IMR-90 (cell line): ENCODE results near the gene DPCD. TPM values are rescaled to one million over a fixed set of nuclear protein-coding genes. Genes with fewer than 3 reads are reported as not detected.

Source experiments
- ATAC-seq: fragments of 200-7000 bp; cut with Tn5 transposase; 2 replicates; pipeline ENCODE4 v1.9.1; 2020; ENCODE audit warnings: low read depth, mild to moderate bottlenecking, moderate library complexity
- BruUV-seq: library from RNA; stranded (reverse); fragments of 400-500 nt; replicated peaks from 2 replicates; lab custom pipeline; 2021; lab: Mats Ljungman, UMichigan
- CTCF ChIA-PET: fragments of 300-600 bp; formaldehyde crosslinking; extraction: SDS; loops from one replicate; lab custom pipeline; 2021; ENCODE audit warnings: antibody characterized with exemption; lab: Yijun Ruan, JAX
- POLR2A ChIA-PET: fragments of 300-600 bp; sonication (Branson Sonifier 250); formaldehyde crosslinking; loops from one replicate; lab custom pipeline; 2022; ENCODE audit warnings: antibody characterized with exemption; ENCODE audit not compliant: unreplicated experiment; lab: Charles Lee
- DNase-seq: peaks from one replicate; pipeline ENCODE4 v3.0.0; 2013
- H2AFZ ChIP-seq: replicated peaks from 2 replicates; pipeline ENCODE3; 2013; ENCODE audit warnings: low read length, mild to moderate bottlenecking; ENCODE audit not compliant: poor library complexity
- H2AK5ac ChIP-seq: 2 replicates; pipeline ENCODE4 v1.6.1; 2013; ENCODE audit warnings: low read depth, low read length, inconsistent platforms
- H2AK9ac ChIP-seq: replicated peaks from 2 replicates; pipeline ENCODE3; 2013; ENCODE audit warnings: mild to moderate bottlenecking, low read depth, low read length, moderate library complexity; ENCODE audit not compliant: poor library complexity
- H2BK120ac ChIP-seq: 2 replicates; pipeline ENCODE4 v1.6.1; 2013; ENCODE audit warnings: low read depth, low read length, inconsistent platforms
- H2BK15ac ChIP-seq: 3 replicates; pipeline ENCODE4 v1.6.1; 2013; ENCODE audit warnings: low read depth, low read length, inconsistent platforms
- H2BK20ac ChIP-seq: 2 replicates; pipeline ENCODE4 v1.6.1; 2013; ENCODE audit warnings: low read depth, mild to moderate bottlenecking, inconsistent platforms, low read length, moderate library complexity
- H2BK5ac ChIP-seq: 2 replicates; pipeline ENCODE4 v1.6.1; 2013; ENCODE audit warnings: mild to moderate bottlenecking, low read depth, low read length, inconsistent platforms; ENCODE audit not compliant: poor library complexity, severe bottlenecking
- H3K14ac ChIP-seq: replicated peaks from 2 replicates; pipeline ENCODE4 v1.6.1; 2013; ENCODE audit warnings: low read depth, low read length, inconsistent platforms
- H3K18ac ChIP-seq: 2 replicates; pipeline ENCODE4 v1.6.1; 2013; ENCODE audit warnings: low read depth, low read length, control low read depth
- H3K23ac ChIP-seq: 2 replicates; pipeline ENCODE4 v1.6.1; 2013; ENCODE audit warnings: low read depth, low read length, inconsistent platforms
- H3K27ac ChIP-seq: 2 replicates; pipeline ENCODE4 v1.5.1; 2013; ENCODE audit warnings: mild to moderate bottlenecking, control low read depth, low read length; ENCODE audit not compliant: insufficient read depth
- H3K27me3 ChIP-seq: 2 replicates; pipeline ENCODE4 v1.6.1; 2013; ENCODE audit warnings: low read length; ENCODE audit not compliant: control insufficient read depth, insufficient read depth
- H3K36me3 ChIP-seq: 2 replicates; pipeline ENCODE4 v1.6.1; 2013; ENCODE audit warnings: low read length, mixed read lengths; ENCODE audit not compliant: control insufficient read depth, insufficient read depth
- H3K4ac ChIP-seq: 2 replicates; pipeline ENCODE4 v1.6.1; 2013; ENCODE audit warnings: low read depth, low read length, inconsistent platforms
- H3K4me1 ChIP-seq: 2 replicates; pipeline ENCODE4 v1.6.1; 2013; ENCODE audit warnings: low read length, mixed read lengths; ENCODE audit not compliant: control insufficient read depth, insufficient read depth
- H3K4me2 ChIP-seq: 2 replicates; pipeline ENCODE4 v1.6.1; 2013; ENCODE audit warnings: low read depth, mild to moderate bottlenecking, control low read depth, low read length, moderate library complexity
- H3K4me3 ChIP-seq: 2 replicates; pipeline ENCODE4 v1.5.1; 2013; ENCODE audit warnings: low read depth, mild to moderate bottlenecking, control low read depth, low read length, moderate library complexity; ENCODE audit not compliant: insufficient read depth
- H3K56ac ChIP-seq: 2 replicates; pipeline ENCODE4 v1.6.1; 2013; ENCODE audit warnings: low read length, inconsistent platforms; ENCODE audit not compliant: insufficient read depth; ENCODE audit errors: extremely low read depth
- H3K79me1 ChIP-seq, 2 experiments: 2 replicates each; pipeline ENCODE4 v1.6.1; 2013; ENCODE audit warnings: low read length in 2 of 2, inconsistent platforms in 1 of 2, low read depth in 1 of 2
- H3K9ac ChIP-seq: 2 replicates; pipeline ENCODE4 v1.6.1; 2013; ENCODE audit warnings: low read depth, low read length, control low read depth
- H3K9me1 ChIP-seq: 2 replicates; pipeline ENCODE4 v1.6.1; 2013; ENCODE audit warnings: low read length, inconsistent platforms; ENCODE audit not compliant: insufficient read depth
- H3K9me3 ChIP-seq: 2 replicates; pipeline ENCODE4 v1.6.1; 2013; ENCODE audit warnings: low read length; ENCODE audit not compliant: control insufficient read depth, insufficient read depth
- H4K20me1 ChIP-seq: 2 replicates; pipeline ENCODE4 v1.6.1; 2013; ENCODE audit warnings: low read length, inconsistent platforms; ENCODE audit not compliant: insufficient read depth
- H4K5ac ChIP-seq: 2 replicates; pipeline ENCODE4 v1.6.1; 2013; ENCODE audit warnings: mild to moderate bottlenecking, low read depth, low read length, control low read depth
- H4K8ac ChIP-seq, 2 experiments: 2 replicates each; pipeline ENCODE4 v1.6.1; 2013; ENCODE audit warnings: low read depth in 2 of 2, low read length in 2 of 2, control low read depth in 1 of 2, inconsistent platforms in 1 of 2
- H4K91ac ChIP-seq: 2 replicates; pipeline ENCODE4 v1.6.1; 2013; ENCODE audit warnings: low read depth, low read length, inconsistent platforms; ENCODE audit not compliant: insufficient read depth
- CHD1 ChIP-seq: IDR thresholded peaks from 2 replicates; pipeline ENCODE4 v1.6.1; 2012; ENCODE audit warnings: low read depth, low read length, improper control_type of control experiment
- MAZ ChIP-seq: IDR thresholded peaks from 2 replicates; pipeline ENCODE4 v1.6.1; 2012; ENCODE audit warnings: low read depth, mild to moderate bottlenecking, low read length, improper control_type of control experiment, moderate library complexity, borderline replicate concordance
- NFE2L2 ChIP-seq: fragments of 150-350 bp; IDR thresholded peaks from 2 replicates; pipeline ENCODE4 v1.6.1; 2016; ENCODE audit warnings: low read depth, mild to moderate bottlenecking, low read length
- RFX5 ChIP-seq: IDR thresholded peaks from 2 replicates; pipeline ENCODE4 v1.8.0; 2012; ENCODE audit warnings: low read depth, mild to moderate bottlenecking, low read length, moderate library complexity
- SMC3 ChIP-seq: fragments of 150-350 bp; IDR thresholded peaks from 2 replicates; pipeline ENCODE4 v1.6.1; 2016; ENCODE audit warnings: low read depth, mild to moderate bottlenecking, antibody characterized with exemption, low read length, moderate library complexity
- WGBS, 2 experiments: methylation state at CpG; one replicate each; pipeline versions ENCODE4 v1.1.5 to v1.1.7; 2013; ENCODE audit warnings: missing lambda C conversion rate in 2 of 2; ENCODE audit not compliant: insufficient read length in 1 of 2; ENCODE audit errors: extremely low coverage in 2 of 2; 5-methylcytosine and 5-hydroxymethylcytosine counted together
- dilution Hi-C: fragments of 300-500 bp; cut with HindIII; formaldehyde crosslinking; loops from one replicate; pipeline ENCODE4 v1.14.3; 2018; ENCODE audit warnings: low sequenced_read_pairs; ENCODE audit not compliant: unreplicated experiment
- in situ Hi-C: fragments of 300-500 bp; cut with MboI; formaldehyde crosslinking; loops from 3 replicates; pipeline ENCODE4 v1.14.3; 2019; ENCODE audit warnings: low sequenced_read_pairs, inconsistent platforms, mixed read lengths
- intact Hi-C: fragments of 100-400 bp; cut with micrococcal nuclease; formaldehyde crosslinking; loops from 2 replicates; pipeline ENCODE4 v1.10.0; 2022
- polyA plus RNA-seq, 3 experiments: library from polyadenylated mRNA; depleted of rRNA; stranded (reverse); fragments of >200 nt; gene quantifications; 2 replicates each; pipeline ENCODE4 v1.2.3, GENCODE V29; 2012; ENCODE audit warnings: low replicate concordance in 1 of 3
- total RNA-seq: library from RNA; depleted of rRNA; stranded (reverse); fragments of >200 nt; gene quantifications from 2 replicates; pipeline ENCODE4 v1.2.3, GENCODE V29; 2012

Gene DPCD
- total and polyA plus RNA-seq, 2 of the 4 experiments (the other 2 are of a cell fraction): 59.1 to 73.7 TPM

DNA sequence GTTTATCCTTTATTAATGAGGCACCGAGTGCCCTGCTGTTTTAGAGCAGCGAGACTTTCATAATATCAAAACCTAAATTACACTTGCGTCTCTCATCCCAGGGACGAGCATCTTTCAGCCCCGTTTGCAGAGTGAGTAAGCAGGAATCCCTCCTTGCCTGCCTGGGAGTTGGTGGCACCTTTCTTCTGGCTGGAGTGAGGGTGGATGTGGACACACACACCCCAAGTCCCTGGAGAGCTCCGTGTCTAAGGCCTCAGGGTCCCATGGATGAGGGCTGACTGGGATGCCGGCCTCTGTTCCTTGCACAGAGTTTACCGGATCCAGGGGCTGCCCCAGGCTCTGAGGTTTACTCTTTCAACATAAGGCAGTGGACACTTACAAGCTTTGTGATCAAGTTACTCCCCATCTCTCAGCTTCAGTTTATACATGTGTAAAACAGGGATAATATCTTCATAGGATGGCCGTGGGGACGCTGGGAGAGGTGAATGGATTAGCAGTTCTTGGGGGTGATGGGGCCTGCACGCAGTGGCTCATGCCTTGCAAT is 24.6 kb upstream of the DPCD start:
- H3K9me1 ChIP-seq: peaks cover 5% of the 10 kb centered on the region
- peaks cover 2% of the 10 kb centered on the region; the same call in 1 of the 2 replicates for H3K4me1 ChIP-seq
- H4K91ac ChIP-seq: no peak overlapping the region
- no peak overlapping the region for H2BK20ac ChIP-seq
- no peak overlapping the region for H2AFZ ChIP-seq
- no peak overlapping the region for H3K18ac ChIP-seq
- no peak overlapping the region for H4K5ac ChIP-seq
- dilution Hi-C loops (no loop called here), intact Hi-C loops (no loop called here), in situ Hi-C loops (no loop called here)
- no peaks in the 10 kb centered on the region for H3K9me3 ChIP-seq
- H2BK120ac ChIP-seq: no peak overlapping the region
- no peaks in the 10 kb centered on the region for H3K36me3 ChIP-seq
- no peak overlapping the region for H2BK15ac ChIP-seq
- ATAC-seq (no peak), DNase-seq (no peak)
- no peak overlapping the region for H3K4me3 ChIP-seq
- H3K4ac ChIP-seq: no peak overlapping the region
- H3K9ac ChIP-seq: no peak overlapping the region
- H2BK5ac ChIP-seq: no peak overlapping the region
- H3K27me3 ChIP-seq: peaks cover 33% of the 10 kb centered on the region
- no peak overlapping the region for H2AK9ac ChIP-seq
- H3K4me2 ChIP-seq: no peak overlapping the region
- no peak for TF ChIP-seq CHD1
- no peak for TF ChIP-seq SMC3
- no peak for TF ChIP-seq MAZ
- TF ChIP-seq RFX5: no peak
- no peak for TF ChIP-seq NFE2L2
- H3K14ac ChIP-seq: no peak overlapping the region
- ChIA-PET POLR2A (interaction anchor here (0.5 kb wide), 1 partner anchor 59 kb away, joined by 9 read pairs; no protein-coding TSS in a partner anchor), CTCF (interaction anchor here (0.6 kb wide), 1 partner anchor 97 kb away, joined by 9 read pairs; no protein-coding TSS in a partner anchor)
- H3K23ac ChIP-seq: peak overlapping the region; percentile 59; the same call in 1 of the 2 replicates
- no peaks in the 10 kb centered on the region for H4K20me1 ChIP-seq
- no TSS peak for BruUV-seq
- H3K56ac ChIP-seq: no peak overlapping the region
- H3K79me1 ChIP-seq: no peaks in the 10 kb centered on the region
- H3K27ac ChIP-seq: no peak overlapping the region
- H2AK5ac ChIP-seq: no peak overlapping the region
- no peak overlapping the region for H4K8ac ChIP-seq
- WGBS, 2 experiments: 60% methylated on average over 2 of the region's 11 CpGs; no CpG with 5 or more reads in 1 of the 2 experiments
